SK-N-SH treated with all-trans-retinoic acid at 6 μM for 48 hours (cell line): Measurements from ENCODE around the gene VWA5B1.

Experiments used
- RARB ChIP-seq: fragments of 250-450 bp; sonication (Bioruptor Pico); IDR thresholded peaks from 2 replicates; pipeline ENCODE4 v1.8.0; 2021; ENCODE audit warnings: mild to moderate bottlenecking, moderate library complexity
- SNAI2 ChIP-seq: fragments of 250-450 bp; sonication (Bioruptor Pico); IDR thresholded peaks from 2 replicates; pipeline ENCODE4 v1.5.0; 2020; ENCODE audit warnings: mild to moderate bottlenecking, moderate library complexity
- TCF4 ChIP-seq: fragments of 250-450 bp; sonication (Bioruptor Pico); IDR thresholded peaks from 2 replicates; pipeline ENCODE4 v1.8.0; 2021; ENCODE audit warnings: mild to moderate bottlenecking, moderate library complexity, borderline replicate concordance
- TOX ChIP-seq: fragments of 250-450 bp; sonication (Bioruptor Pico); IDR thresholded peaks from 2 replicates; pipeline ENCODE4 v1.8.0; 2021; ENCODE audit warnings: mild to moderate bottlenecking, moderate library complexity, borderline replicate concordance
- ZC3H10 ChIP-seq: fragments of 250-450 bp; sonication (Bioruptor Pico); IDR thresholded peaks from 2 replicates; pipeline ENCODE4 v1.5.1; 2021; ENCODE audit warnings: mild to moderate bottlenecking, moderate library complexity
- ZFP3 ChIP-seq: fragments of 250-450 bp; sonication (Bioruptor Pico); IDR thresholded peaks from 2 replicates; pipeline ENCODE4 v1.5.0; 2020; ENCODE audit warnings: mild to moderate bottlenecking, moderate library complexity
- ZFP30 ChIP-seq: fragments of 450-650 bp; formaldehyde crosslinking; IDR thresholded peaks from 2 replicates; pipeline ENCODE4 v1.5.0; 2022; ENCODE audit warnings: mild to moderate bottlenecking, moderate library complexity
- ZNF8 ChIP-seq: fragments of 450-650 bp; formaldehyde crosslinking; IDR thresholded peaks from 2 replicates; pipeline ENCODE4 v1.5.0; 2020; ENCODE audit warnings: mild to moderate bottlenecking, moderate library complexity
- TF ChIP-seq, protein P1 (sequence below): fragments of 250-450 bp; sonication (Bioruptor Pico); IDR thresholded peaks from 2 replicates; pipeline ENCODE4 v1.5.1; 2020; ENCODE audit warnings: low read depth, mild to moderate bottlenecking, moderate library complexity

- no peak for TF ChIP-seq SNAI2 (CRISPR knock-in tag)
- no peak for TF ChIP-seq ZNF8 (CRISPR knock-in tag)
- TF ChIP-seq, protein P1, sequence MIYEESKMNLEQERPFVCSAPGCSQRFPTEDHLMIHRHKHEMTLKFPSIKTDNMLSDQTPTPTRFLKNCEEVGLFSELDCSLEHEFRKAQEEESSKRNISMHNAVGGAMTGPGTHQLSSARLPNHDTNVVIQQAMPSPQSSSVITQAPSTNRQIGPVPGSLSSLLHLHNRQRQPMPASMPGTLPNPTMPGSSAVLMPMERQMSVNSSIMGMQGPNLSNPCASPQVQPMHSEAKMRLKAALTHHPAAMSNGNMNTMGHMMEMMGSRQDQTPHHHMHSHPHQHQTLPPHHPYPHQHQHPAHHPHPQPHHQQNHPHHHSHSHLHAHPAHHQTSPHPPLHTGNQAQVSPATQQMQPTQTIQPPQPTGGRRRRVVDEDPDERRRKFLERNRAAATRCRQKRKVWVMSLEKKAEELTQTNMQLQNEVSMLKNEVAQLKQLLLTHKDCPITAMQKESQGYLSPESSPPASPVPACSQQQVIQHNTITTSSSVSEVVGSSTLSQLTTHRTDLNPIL, result no peak
- TF ChIP-seq RARB (CRISPR knock-in tag), result no peak
- no peak for TF ChIP-seq TOX (CRISPR knock-in tag)
- TF ChIP-seq ZFP3 (CRISPR knock-in tag), result no peak
- no peak for TF ChIP-seq ZFP30 (CRISPR knock-in tag)
- TF ChIP-seq TCF4 (CRISPR knock-in tag), result no peak
- TF ChIP-seq ZC3H10, result no peak
Observed at GRCh38 chr1:20266141-20266540, 24.5 kb upstream of the VWA5B1 start.
